ENCODE data around the gene CEP192.

CEP192 gene

GRCh38 chr18:13151656-13152055 is 160.5 kb downstream of the CEP192 start:
- no peak for DNase-seq

GRCh38 chr18:13158428-13158827 is 167.3 kb downstream of the CEP192 start:
- DNase-seq, result no peak

GRCh38 chr18:13159579-13159978 is 168.4 kb downstream of the CEP192 start:
- DNase-seq, result peak; percentile 25

- DNase-seq, result no peak
Measured at GRCh38 chr18:13161276-13161899, 170.2 kb downstream of the CEP192 start.

GRCh38 chr18:13163167-13163927 is 172.2 kb downstream of the CEP192 start:
- DNase-seq, result no peak

GRCh38 chr18:13164406-13164805 is 173.2 kb downstream of the CEP192 start:
- DNase-seq, result no peak

GRCh38 chr18:13165636-13166423 is 174.7 kb downstream of the CEP192 start:
- peak; percentile 36 for DNase-seq

GRCh38 chr18:13173578-13174145 is 182.5 kb downstream of the CEP192 start:
- DNase-seq, result no peak
